ENCODE measurements around the gene TANC1. TPM values are rescaled to one million over a fixed set of nuclear protein-coding genes. Genes with fewer than 3 reads are reported as not detected.

TANC1 gene
- total and polyA plus RNA-seq, 12 donors: 17.8 to 90.5 (median 70.0) TPM

- no peaks in the 10 kb centered on the region for H3K27me3 ChIP-seq
- DNase-seq (no peak), ATAC-seq (peak in 5 of 8 donors; percentile 32 to 67 (median 57))
- H3K9me3 ChIP-seq: no peaks in the 10 kb centered on the region
- WGBS, 2 donors: 25 to 33% methylated on average over 5 of the region's 5 CpGs
- intact Hi-C loops (cut with DNase I): no loop called here
- H3K4me3 ChIP-seq: no peak overlapping the region
- peak overlapping the region in 9 of 10 donors; percentile 16 to 81 (median 68) for H3K27ac ChIP-seq
- no peak for TF ChIP-seq CTCF (IDR thresholded peaks at IDR 0.05)
- peaks cover 15 to 85% (median 63%) of the 10 kb centered on the region in 9 donors for H3K4me1 ChIP-seq
- no peaks in the 10 kb centered on the region for H3K36me3 ChIP-seq
These were observed 156.0 kb downstream of the TANC1 start for GRCh38 chr2:159124441-159124911.

- no peak overlapping the region for H3K4me3 ChIP-seq
- TF ChIP-seq CTCF (IDR thresholded peaks at IDR 0.05): no peak
- ATAC-seq: no peak
- DNase-seq: no peak
- peak overlapping the region in 9 of 10 donors; percentile 16 to 81 (median 68) for H3K27ac ChIP-seq
- no peaks in the 10 kb centered on the region for H3K36me3 ChIP-seq
- no peaks in the 10 kb centered on the region for H3K9me3 ChIP-seq
- 40 to 42% methylated on average over 3 of the region's 3 CpGs for WGBS, 2 donors
- peaks cover 20 to 85% (median 63%) of the 10 kb centered on the region in 9 donors for H3K4me1 ChIP-seq
- no peaks in the 10 kb centered on the region for H3K27me3 ChIP-seq
- intact Hi-C loops (cut with DNase I): no loop called here
These were observed 156.6 kb downstream of the TANC1 start for GRCh38 chr2:159124931-159125467.

GRCh38 chr2:159125858-159126257 is 157.4 kb downstream of the TANC1 start:
- TF ChIP-seq CTCF (IDR thresholded peaks at IDR 0.05): no peak
- Histone ChIP-seq H3K27ac (peak overlapping the region in 7 of 10 donors; percentile 13 to 81 (median 68)), H3K9me3 (no peaks in the 10 kb centered on the region), H3K36me3 (no peaks in the 10 kb centered on the region), H3K27me3 (no peaks in the 10 kb centered on the region), H3K4me1 (peaks cover 21 to 86% (median 69%) of the 10 kb centered on the region in 9 donors), H3K4me3 (no peak overlapping the region)
- DNase-seq (no peak), ATAC-seq (no peak)
- intact Hi-C loops (cut with DNase I): no loop called here
- 92% methylated on average over 4 of the region's 4 CpGs for WGBS, 2 donors

GRCh38 chr2:159126432-159127022 is 158.1 kb downstream of the TANC1 start:
- Histone ChIP-seq H3K4me1 (peaks cover 25 to 92% (median 75%) of the 10 kb centered on the region in 9 donors), H3K36me3 (no peaks in the 10 kb centered on the region), H3K27ac (peak overlapping the region in 6 of 10 donors; percentile 13 to 81 (median 54)), H3K4me3 (no peak overlapping the region), H3K27me3 (no peaks in the 10 kb centered on the region), H3K9me3 (no peaks in the 10 kb centered on the region)
- WGBS, 2 donors: 61 to 85% methylated on average over 2 of the region's 2 CpGs
- DNase-seq (no peak), ATAC-seq (no peak)
- intact Hi-C loops (cut with DNase I): no loop called here
- TF ChIP-seq CTCF (IDR thresholded peaks at IDR 0.05): no peak
